ENCODE data around the gene DMRTA2.

DMRTA2 gene

DNA sequence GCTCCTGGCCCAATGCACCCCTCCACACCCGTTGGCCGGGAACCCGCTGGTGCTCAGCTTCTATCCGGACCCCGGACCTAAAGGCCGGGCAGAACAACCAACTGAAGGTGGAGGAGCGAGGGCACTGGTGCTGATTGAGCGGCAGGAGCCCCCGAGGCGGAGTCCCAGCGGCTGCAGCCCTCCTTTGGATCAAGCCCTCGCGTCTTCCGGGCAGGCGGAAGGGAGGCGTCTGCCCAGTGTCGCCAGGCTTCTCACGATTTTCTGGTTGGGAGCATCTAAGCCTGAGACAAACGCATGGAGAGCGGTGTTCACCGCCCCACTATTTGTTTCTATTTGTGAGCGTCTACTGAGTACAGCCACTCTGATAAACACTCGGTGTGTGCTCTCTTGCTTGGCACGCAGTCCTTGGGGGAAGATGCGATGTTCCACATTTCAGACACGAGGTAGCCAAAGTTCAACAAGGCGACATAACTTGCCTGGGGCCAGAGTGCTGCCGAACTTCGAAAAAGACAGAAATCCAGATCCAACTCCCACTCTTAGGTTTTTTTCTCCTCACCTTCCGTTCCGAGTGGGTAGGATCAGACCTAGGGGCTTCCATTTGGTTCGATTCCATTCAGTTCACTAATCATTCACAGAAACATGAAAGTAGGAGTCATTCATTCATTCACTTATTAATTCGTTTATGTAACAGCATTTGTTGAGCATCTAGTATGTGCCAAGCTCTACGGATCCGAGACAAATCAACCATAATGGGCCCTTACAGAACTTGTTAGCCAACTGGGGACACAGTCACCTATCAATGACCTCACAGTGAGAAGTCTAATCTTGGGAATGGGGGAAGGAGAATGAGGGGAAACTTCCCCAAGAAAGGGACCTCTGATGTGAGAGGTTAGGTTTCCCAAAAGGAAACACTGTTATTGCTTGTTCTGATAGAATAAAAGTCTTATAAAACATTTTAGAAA, 4.9 kb upstream of the DMRTA2 start:
- peaks cover 80% of the 10 kb centered on the region for H3K27me3 ChIP-seq (ENCODE audit: low read depth)
- no peak for DNase-seq (ENCODE audit: low spot score in 2 of 2)
- no peak overlapping the region for H3K4me3 ChIP-seq
- H3K36me3 ChIP-seq (replicated peaks): no peaks in the 10 kb centered on the region
- in situ Hi-C loops (cut with MboI; ENCODE audit: low sequenced_read_pairs): no loop called here
- 0 out of 2 replicates have a peak, but pooled peaks cover under 1% of the 10 kb centered on the region for H3K4me1 ChIP-seq
- no peaks in the 10 kb centered on the region for H3K9me3 ChIP-seq

GRCh38 chr1:50427086-50427817, 4.0 kb upstream of the DMRTA2 start:
- in situ Hi-C loops (cut with MboI; ENCODE audit: low sequenced_read_pairs): no loop called here
- H3K4me3 ChIP-seq: no peak overlapping the region

DNA sequence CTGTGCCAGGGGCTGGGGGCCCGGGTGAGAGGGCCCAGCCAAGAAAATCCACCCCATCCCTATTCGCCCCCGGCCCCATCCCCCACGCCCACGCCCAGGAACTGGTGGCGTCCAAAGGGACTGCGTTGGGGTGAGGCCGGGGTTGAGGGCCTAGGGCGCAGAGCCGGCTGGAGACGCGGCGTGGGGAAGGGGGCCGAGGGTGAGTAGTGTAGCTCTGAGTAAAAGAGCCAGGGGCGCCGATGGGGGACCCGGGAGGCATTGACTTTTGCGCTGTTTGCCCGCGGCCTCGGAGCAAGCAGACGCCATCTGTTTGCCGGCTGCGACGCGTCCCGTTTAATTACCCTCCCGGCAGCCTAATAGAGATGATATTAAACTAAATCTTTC, 3.5 kb upstream of the DMRTA2 start:
- Histone ChIP-seq H3K9me3 (no peaks in the 10 kb centered on the region), H3K27me3 (ENCODE audit: low read depth) (peaks cover 78% of the 10 kb centered on the region), H3K4me3 (no peak overlapping the region), H3K36me3 (replicated peaks) (no peaks in the 10 kb centered on the region), H3K4me1 (peaks cover 5% of the 10 kb centered on the region; the same call in 1 of the 2 replicates)
- DNase-seq (ENCODE audit: low spot score in 2 of 2): no peak
- in situ Hi-C loops (cut with MboI; ENCODE audit: low sequenced_read_pairs): no loop called here

More at GRCh38 chr1:50427086-50427817, 4.0 kb upstream of the DMRTA2 start:
- Histone ChIP-seq H3K27me3 (ENCODE audit: low read depth) (peaks cover 80% of the 10 kb centered on the region), H3K9me3 (no peaks in the 10 kb centered on the region), H3K36me3 (replicated peaks) (no peaks in the 10 kb centered on the region), H3K4me1 (peaks cover 5% of the 10 kb centered on the region; the same call in 1 of the 2 replicates)
- no peak for DNase-seq (ENCODE audit: low spot score in 2 of 2)

GRCh38 chr1:50426108-50426700, 3.0 kb upstream of the DMRTA2 start:
- Histone ChIP-seq H3K4me3 (no peak overlapping the region), H3K36me3 (replicated peaks) (no peaks in the 10 kb centered on the region), H3K9me3 (no peaks in the 10 kb centered on the region), H3K27me3 (ENCODE audit: low read depth) (peaks cover 73% of the 10 kb centered on the region), H3K4me1 (peaks cover 5% of the 10 kb centered on the region; the same call in 1 of the 2 replicates)
- DNase-seq (ENCODE audit: low spot score in 2 of 2): no peak
- in situ Hi-C loops (cut with MboI; ENCODE audit: low sequenced_read_pairs): no loop called here

DNA sequence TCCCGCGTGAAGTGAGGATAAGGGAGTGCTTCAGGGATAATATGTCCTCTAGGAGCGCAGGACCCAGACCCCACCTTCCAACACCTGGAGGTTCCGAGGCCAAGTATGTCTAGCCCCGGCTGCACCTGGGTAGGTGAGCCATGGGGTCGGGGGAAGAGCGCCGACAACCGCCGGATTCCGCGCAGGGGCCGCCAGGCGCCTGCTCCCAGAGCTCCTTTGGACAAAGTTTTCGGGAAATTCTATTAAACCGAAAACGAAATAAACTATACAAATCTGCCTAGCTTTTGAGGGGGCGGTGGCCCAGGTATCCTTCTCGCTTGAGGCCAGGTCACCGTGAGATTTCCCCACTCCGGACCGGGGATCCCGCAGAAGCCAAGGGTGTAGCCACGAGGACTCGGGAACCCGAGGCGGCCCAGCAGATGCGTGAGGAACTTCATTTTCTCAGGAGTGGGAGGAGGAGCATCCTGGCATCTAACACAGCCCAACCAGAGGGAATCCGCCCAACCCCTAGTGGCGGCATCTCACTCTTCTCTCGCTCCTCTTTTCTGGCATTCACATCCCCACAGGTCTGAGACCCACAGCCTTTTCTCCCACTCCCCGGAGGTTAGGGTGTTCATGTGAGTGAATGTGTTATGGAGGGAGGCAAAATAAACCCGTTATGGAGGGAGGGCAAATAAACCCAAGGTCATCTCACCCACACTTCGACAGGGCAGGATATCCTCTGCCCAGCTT, 2.3 kb upstream of the DMRTA2 start:
- no peaks in the 10 kb centered on the region for H3K36me3 ChIP-seq (replicated peaks)
- no peak for DNase-seq (ENCODE audit: low spot score in 2 of 2)
- no peak overlapping the region for H3K4me3 ChIP-seq
- peaks cover 5% of the 10 kb centered on the region; the same call in 1 of the 2 replicates for H3K4me1 ChIP-seq
- no peaks in the 10 kb centered on the region for H3K9me3 ChIP-seq
- in situ Hi-C loops (cut with MboI; ENCODE audit: low sequenced_read_pairs): no loop called here
- peaks cover 67% of the 10 kb centered on the region for H3K27me3 ChIP-seq (ENCODE audit: low read depth)

GRCh38 chr1:50424884-50425375, 1.7 kb upstream of the DMRTA2 start:
- no peak overlapping the region for H3K4me3 ChIP-seq
- DNase-seq (ENCODE audit: low spot score in 2 of 2): no peak
- H3K36me3 ChIP-seq (replicated peaks): no peaks in the 10 kb centered on the region
- in situ Hi-C loops (cut with MboI; ENCODE audit: low sequenced_read_pairs): no loop called here
- peaks cover 5% of the 10 kb centered on the region; the same call in 1 of the 2 replicates for H3K4me1 ChIP-seq
- H3K27me3 ChIP-seq (ENCODE audit: low read depth): peaks cover 61% of the 10 kb centered on the region
- H3K9me3 ChIP-seq: no peaks in the 10 kb centered on the region

GRCh38 chr1:50424045-50424883, 1.0 kb upstream of the DMRTA2 start:
- H3K9me3 ChIP-seq: no peaks in the 10 kb centered on the region
- H3K27me3 ChIP-seq (ENCODE audit: low read depth): peaks cover 54% of the 10 kb centered on the region
- DNase-seq (ENCODE audit: low spot score in 2 of 2): peak; percentile 18 to 48
- H3K36me3 ChIP-seq (replicated peaks): no peaks in the 10 kb centered on the region
- H3K4me1 ChIP-seq: peaks cover 5% of the 10 kb centered on the region; the same call in 1 of the 2 replicates
- in situ Hi-C loops (cut with MboI; ENCODE audit: low sequenced_read_pairs): no loop called here
- H3K4me3 ChIP-seq: peak overlapping the region; percentile 44

- no peaks in the 10 kb centered on the region for H3K36me3 ChIP-seq (replicated peaks)
- H3K4me1 ChIP-seq: peaks cover 5% of the 10 kb centered on the region; the same call in 1 of the 2 replicates
- no peaks in the 10 kb centered on the region for H3K9me3 ChIP-seq
- peaks cover 48% of the 10 kb centered on the region for H3K27me3 ChIP-seq (ENCODE audit: low read depth)
- no peak for DNase-seq (ENCODE audit: low spot score in 2 of 2)
- in situ Hi-C loops (cut with MboI; ENCODE audit: low sequenced_read_pairs): no loop called here
- H3K4me3 ChIP-seq: peak overlapping the region; percentile 44
These were observed 392 bp upstream of the DMRTA2 start for GRCh38 chr1:50423670-50424000.

GRCh38 chr1:50422675-50422945, 633 bp downstream of the DMRTA2 start:
- Histone ChIP-seq H3K9me3 (no peaks in the 10 kb centered on the region), H3K36me3 (replicated peaks) (no peaks in the 10 kb centered on the region), H3K27me3 (ENCODE audit: low read depth) (peaks cover 37% of the 10 kb centered on the region), H3K4me1 (peaks cover 5% of the 10 kb centered on the region; the same call in 1 of the 2 replicates), H3K4me3 (peak overlapping the region; percentile 44)
- DNase-seq (ENCODE audit: low spot score in 2 of 2): no peak
- in situ Hi-C loops (cut with MboI; ENCODE audit: low sequenced_read_pairs): no loop called here

DNA sequence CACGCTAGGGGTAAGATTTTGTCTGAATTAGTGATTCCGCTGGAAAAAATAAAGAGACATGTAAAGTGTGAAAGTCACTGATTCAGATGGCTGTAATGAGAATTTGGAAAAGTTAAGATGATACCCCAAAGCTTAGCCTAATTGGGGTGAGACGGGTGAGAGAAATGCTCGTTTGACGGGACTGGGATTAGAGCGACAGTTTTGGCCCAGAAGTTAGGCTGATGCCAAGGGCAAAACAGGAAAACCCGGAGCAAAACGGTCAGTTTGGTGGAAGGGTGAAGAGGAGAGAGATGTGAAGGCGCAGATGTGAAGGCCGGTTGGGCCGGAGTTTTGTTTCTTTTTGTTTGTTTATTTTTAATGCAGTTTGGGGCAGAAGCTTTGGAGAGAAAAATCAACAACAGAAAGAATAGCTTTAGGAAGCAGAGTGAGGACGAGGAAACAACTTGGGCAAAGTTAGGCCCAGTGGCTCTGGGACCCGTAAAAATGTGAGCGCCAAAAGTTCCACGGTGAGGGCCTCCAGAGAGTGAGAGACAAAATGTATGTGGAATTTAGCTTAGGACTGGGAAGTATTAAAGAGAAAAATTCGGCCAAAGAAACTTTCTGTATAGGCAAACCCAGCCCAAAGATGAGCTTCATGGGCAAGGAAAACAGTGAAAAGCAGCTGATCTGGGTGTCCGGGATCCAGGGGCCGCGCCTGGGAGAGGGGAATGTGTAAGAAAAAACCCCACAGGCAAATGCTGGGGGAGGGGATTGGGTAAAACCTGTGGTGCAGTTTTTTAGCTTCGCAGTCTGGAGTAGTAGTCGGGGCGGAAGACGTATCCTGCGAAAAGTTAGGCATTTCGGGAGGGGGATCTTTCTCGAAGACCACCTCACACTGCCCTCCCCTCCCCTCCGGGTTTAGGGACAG, 1.2 kb downstream of the DMRTA2 start:
- in situ Hi-C loops (cut with MboI; ENCODE audit: low sequenced_read_pairs): no loop called here
- H3K4me1 ChIP-seq: peaks cover 5% of the 10 kb centered on the region; the same call in 1 of the 2 replicates
- no peak for DNase-seq (ENCODE audit: low spot score in 2 of 2)
- H3K27me3 ChIP-seq (ENCODE audit: low read depth): peaks cover 33% of the 10 kb centered on the region
- H3K36me3 ChIP-seq (replicated peaks): no peaks in the 10 kb centered on the region
- no peaks in the 10 kb centered on the region for H3K9me3 ChIP-seq
- H3K4me3 ChIP-seq: peak overlapping the region; percentile 44

DNA sequence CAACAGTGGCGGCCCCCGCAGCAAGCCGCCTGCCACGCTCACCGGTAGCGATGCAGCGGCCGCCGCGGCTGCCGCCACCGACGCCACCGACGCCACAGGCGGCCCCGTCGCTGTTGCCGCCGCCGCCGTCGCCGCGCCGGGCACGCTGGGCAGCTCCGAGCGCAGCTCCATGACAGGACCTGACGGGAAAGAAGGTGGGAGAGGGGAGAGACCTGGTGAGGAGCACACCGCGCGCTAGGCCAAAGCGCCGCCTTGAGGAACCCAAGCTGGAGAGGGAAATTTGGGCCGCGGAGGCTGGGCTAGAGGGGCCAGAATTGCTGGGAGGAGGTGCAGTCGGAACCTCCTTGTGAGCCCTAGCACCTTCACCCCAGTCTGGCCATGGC, 1.9 kb downstream of the DMRTA2 start:
- H3K27me3 ChIP-seq (ENCODE audit: low read depth): peaks cover 33% of the 10 kb centered on the region
- peaks cover 5% of the 10 kb centered on the region; the same call in 1 of the 2 replicates for H3K4me1 ChIP-seq
- in situ Hi-C loops (cut with MboI; ENCODE audit: low sequenced_read_pairs): no loop called here
- H3K36me3 ChIP-seq (replicated peaks): no peaks in the 10 kb centered on the region
- no peak overlapping the region for H3K4me3 ChIP-seq
- no peaks in the 10 kb centered on the region for H3K9me3 ChIP-seq
- DNase-seq (ENCODE audit: low spot score in 2 of 2): no peak

Measured in HAP-1 (cell line).